ENCODE data around the gene NRXN3. TPM values are rescaled to one million over a fixed set of nuclear protein-coding genes. Genes with fewer than 3 reads are reported as not detected.
"Not testable (repeated sequence)": the region's sequence is repeated elsewhere in the genome, so short reads cannot be mapped to it uniquely, and the experiment has no call there.

The NRXN3 gene
- total RNA-seq, 1 experiment from 2014 or later: not detected

DNA sequence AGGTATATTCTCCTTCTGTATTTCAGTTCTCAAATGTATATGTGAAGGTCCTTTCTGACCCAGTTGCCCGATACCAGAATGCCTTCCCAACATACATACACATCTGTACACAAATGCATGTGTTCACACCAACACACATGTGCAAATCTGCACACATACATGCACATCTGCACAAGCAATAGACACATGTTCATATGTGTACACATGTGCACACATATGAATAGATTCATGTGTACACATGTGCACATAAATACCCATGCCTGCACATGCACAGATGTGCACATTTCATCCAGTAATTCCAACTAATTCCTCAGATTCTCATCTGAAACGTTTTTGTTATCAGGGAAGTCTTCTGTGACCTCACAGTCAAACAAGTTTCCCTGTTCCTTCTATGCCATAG is 933.6 kb downstream of the NRXN3 start:
- H3K9me2 ChIP-seq (ENCODE audit: insufficient read depth): no peaks in the 10 kb centered on the region
- H3K27me3 ChIP-seq (ENCODE audit: insufficient read depth, low read length): no peaks in the 10 kb centered on the region
- DNase-seq (ENCODE audit: low read depth, low spot score) (no peak), ATAC-seq (no peak)
- intact Hi-C loops (cut with micrococcal nuclease): no loop called here
- no peak overlapping the region for H2AFZ ChIP-seq (ENCODE audit: low read depth, low read length, poor library complexity, severe bottlenecking)
- no peaks in the 10 kb centered on the region for H3K36me3 ChIP-seq (ENCODE audit: control insufficient read depth in 1 of 2, insufficient read depth in 2 of 2, low read length in 2 of 2)
- peaks cover 12 to 17% of the 10 kb centered on the region in 2 experiments; a peak in 2 of 4 replicates for H3K9me3 ChIP-seq (ENCODE audit: control insufficient read depth in 1 of 2, insufficient read depth in 1 of 2, low read depth in 1 of 2, low read length in 2 of 2)
- H3K4me3 ChIP-seq (replicated peaks in 1 of 2; ENCODE audit: low read depth in 1 of 2, low read length in 2 of 2): no peak overlapping the region
- H4K20me1 ChIP-seq (ENCODE audit: insufficient read depth): no peaks in the 10 kb centered on the region
- H3K79me2 ChIP-seq (ENCODE audit: insufficient read depth, low read length): no peaks in the 10 kb centered on the region
- no peak overlapping the region for H3K9ac ChIP-seq (ENCODE audit: low read length)
- TF ChIP-seq, protein P1, sequence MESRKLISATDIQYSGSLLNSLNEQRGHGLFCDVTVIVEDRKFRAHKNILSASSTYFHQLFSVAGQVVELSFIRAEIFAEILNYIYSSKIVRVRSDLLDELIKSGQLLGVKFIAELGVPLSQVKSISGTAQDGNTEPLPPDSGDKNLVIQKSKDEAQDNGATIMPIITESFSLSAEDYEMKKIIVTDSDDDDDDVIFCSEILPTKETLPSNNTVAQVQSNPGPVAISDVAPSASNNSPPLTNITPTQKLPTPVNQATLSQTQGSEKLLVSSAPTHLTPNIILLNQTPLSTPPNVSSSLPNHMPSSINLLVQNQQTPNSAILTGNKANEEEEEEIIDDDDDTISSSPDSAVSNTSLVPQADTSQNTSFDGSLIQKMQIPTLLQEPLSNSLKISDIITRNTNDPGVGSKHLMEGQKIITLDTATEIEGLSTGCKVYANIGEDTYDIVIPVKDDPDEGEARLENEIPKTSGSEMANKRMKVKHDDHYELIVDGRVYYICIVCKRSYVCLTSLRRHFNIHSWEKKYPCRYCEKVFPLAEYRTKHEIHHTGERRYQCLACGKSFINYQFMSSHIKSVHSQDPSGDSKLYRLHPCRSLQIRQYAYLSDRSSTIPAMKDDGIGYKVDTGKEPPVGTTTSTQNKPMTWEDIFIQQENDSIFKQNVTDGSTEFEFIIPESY (IDR thresholded peaks at IDR 0.05; ENCODE audit: extremely low read depth, insufficient replicate concordance, low read length): no peak
- TF ChIP-seq SRF (IDR thresholded peaks at IDR 0.05; ENCODE audit: low read depth): no peak
- no peak for TF ChIP-seq REST (IDR thresholded peaks at IDR 0.05; ENCODE audit: low read depth)
- TF ChIP-seq ELF1 (IDR thresholded peaks at IDR 0.05; ENCODE audit: borderline replicate concordance, low read depth): no peak
- TF ChIP-seq POLR2AphosphoS5 (IDR thresholded peaks at IDR 0.05; ENCODE audit: low read depth, low read length): no peak
- no peak for TF ChIP-seq CEBPB (IDR thresholded peaks at IDR 0.05; ENCODE audit: low read depth)
- no peak for TF ChIP-seq CBX3 (IDR thresholded peaks at IDR 0.05; ENCODE audit: low read depth)
- no peak for TF ChIP-seq ZNF274 (IDR thresholded peaks at IDR 0.05; ENCODE audit: low read depth, low read length)
- no peak for TF ChIP-seq YY1 (IDR thresholded peaks at IDR 0.05; ENCODE audit: extremely low read depth, insufficient replicate concordance, low read depth, low read length)
- no peak for TF ChIP-seq FOSL1 (IDR thresholded peaks at IDR 0.05; ENCODE audit: low read depth)
- no peak for TF ChIP-seq JUND (IDR thresholded peaks at IDR 0.05)
- TF ChIP-seq ZFX (IDR thresholded peaks at IDR 0.05): no peak
- TF ChIP-seq TCF7L2 (IDR thresholded peaks at IDR 0.05; ENCODE audit: borderline replicate concordance, extremely low read depth, insufficient read depth, insufficient read length): no peak
- TF ChIP-seq RAD21 (IDR thresholded peaks at IDR 0.05; ENCODE audit: low read depth): no peak
- TF ChIP-seq SP1 (IDR thresholded peaks at IDR 0.05; ENCODE audit: low read depth): no peak
- no peak for TF ChIP-seq ATF3 (IDR thresholded peaks at IDR 0.05)
- no TSS peak for BruUV-seq (replicated peaks)
- POLR2A ChIA-PET: no interaction called here
- no peak overlapping the region for H3K27ac ChIP-seq (ENCODE audit: low read depth, low read length)
- no peak overlapping the region for H3K4me2 ChIP-seq (ENCODE audit: low read length)
- RAD21 ChIA-PET (ENCODE audit: low non-redundant PET in 1 of 2, low total read pairs in 2 of 2, uncharacterized antibody in 2 of 2, unreplicated experiment in 2 of 2): no interaction called here
- CTCF ChIA-PET: no interaction called here
- no peaks in the 10 kb centered on the region for H3K4me1 ChIP-seq (ENCODE audit: control insufficient read depth in 1 of 2, insufficient read depth in 2 of 2, low read length in 2 of 2)

DNA sequence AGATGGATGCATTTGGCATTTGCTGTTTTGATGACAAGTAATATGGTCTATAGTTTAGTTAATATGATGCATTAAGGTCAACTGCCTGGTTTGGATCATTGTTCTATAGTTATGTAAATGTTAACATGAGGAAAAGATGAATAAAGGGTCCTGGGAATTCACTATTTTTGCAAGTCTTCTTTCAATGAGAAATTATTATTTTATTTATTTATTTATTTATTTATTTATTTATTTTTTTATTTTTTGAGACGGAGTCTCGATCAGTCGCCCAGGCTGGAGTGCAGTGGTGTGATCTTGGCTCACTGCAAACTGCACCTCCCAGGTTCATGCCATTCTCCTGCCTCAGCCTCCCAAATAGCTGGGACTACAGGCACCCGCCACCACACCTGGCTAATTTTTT is 940.4 kb downstream of the NRXN3 start:
- peaks cover 5 to 22% of the 10 kb centered on the region in 2 experiments; a peak in 2 of 4 replicates for H3K9me3 ChIP-seq (ENCODE audit: control insufficient read depth in 1 of 2, insufficient read depth in 1 of 2, low read depth in 1 of 2, low read length in 2 of 2)
- H2AFZ ChIP-seq (ENCODE audit: low read depth, low read length, poor library complexity, severe bottlenecking): not testable (repeated sequence)

More for the DNA sequence above, 940.4 kb downstream of the NRXN3 start:
- H3K4me3 ChIP-seq (replicated peaks in 1 of 2; ENCODE audit: low read depth in 1 of 2, low read length in 2 of 2); POLR2A ChIA-PET; H3K27me3 ChIP-seq (ENCODE audit: insufficient read depth, low read length); H3K79me2 ChIP-seq (ENCODE audit: insufficient read depth, low read length); RAD21 ChIA-PET (ENCODE audit: low non-redundant PET in 1 of 2, low total read pairs in 2 of 2, uncharacterized antibody in 2 of 2, unreplicated experiment in 2 of 2); H3K4me1 ChIP-seq (ENCODE audit: control insufficient read depth in 1 of 2, insufficient read depth in 2 of 2, low read length in 2 of 2); H3K4me2 ChIP-seq (ENCODE audit: low read length); H3K27ac ChIP-seq (ENCODE audit: low read depth, low read length); DNase-seq (ENCODE audit: low read depth, low spot score); H3K9ac ChIP-seq (ENCODE audit: low read length); intact Hi-C loops (cut with micrococcal nuclease); H4K20me1 ChIP-seq (ENCODE audit: insufficient read depth); H3K9me2 ChIP-seq (ENCODE audit: insufficient read depth); ATAC-seq; H3K36me3 ChIP-seq (ENCODE audit: control insufficient read depth in 1 of 2, insufficient read depth in 2 of 2, low read length in 2 of 2); BruUV-seq (replicated peaks); CTCF ChIA-PET: not testable (repeated sequence)

Data from HCT116 (cell line).